HEK293T (cell line): ENCODE results near the gene CADPS2.

Experiments
- CTCF ChIA-PET: fragments of 350-600 bp; formaldehyde crosslinking; extraction: SDS; loops from one replicate; lab custom pipeline; 2021; ENCODE audit warnings: antibody characterized with exemption, inconsistent platforms; lab: Yijun Ruan, JAX
- POLR2A ChIA-PET: fragments of 350-600 bp; formaldehyde crosslinking; extraction: SDS; loops from one replicate; lab custom pipeline; 2020; ENCODE audit warnings: antibody characterized with exemption, inconsistent platforms; lab: Yijun Ruan, JAX
- DNase-seq: peaks from one replicate; pipeline ENCODE4 v3.0.0; 2012; ENCODE audit warnings: mixed read lengths; ENCODE audit errors: extremely low spot score
- ARNT ChIP-seq: fragments of 450-650 bp; IDR thresholded peaks from 2 replicates; pipeline ENCODE4 v1.6.1; 2017; ENCODE audit warnings: mild to moderate bottlenecking
- BHLHE40 ChIP-seq: fragments of 450-650 bp; IDR thresholded peaks from 2 replicates; pipeline ENCODE4 v1.6.1; 2016; ENCODE audit warnings: mild to moderate bottlenecking, moderate library complexity, borderline replicate concordance
- CTBP1 ChIP-seq: fragments of 450-650 bp; IDR thresholded peaks from 2 replicates; pipeline ENCODE4 v1.6.1; 2016; ENCODE audit warnings: borderline replicate concordance
- ELF4 ChIP-seq: fragments of 450-650 bp; IDR thresholded peaks from 2 replicates; pipeline ENCODE4 v1.6.1; 2017; ENCODE audit warnings: antibody characterized with exemption
- FOXA1 ChIP-seq: fragments of 450-650 bp; IDR thresholded peaks from 2 replicates; pipeline ENCODE4 v1.6.1; 2016; ENCODE audit warnings: mild to moderate bottlenecking
- FOXK2 ChIP-seq: fragments of 450-650 bp; IDR thresholded peaks from 2 replicates; pipeline ENCODE4 v1.6.1; 2016; ENCODE audit warnings: mild to moderate bottlenecking
- FOXM1 ChIP-seq: fragments of 450-650 bp; IDR thresholded peaks from 2 replicates; pipeline ENCODE4 v1.6.1; 2017; ENCODE audit warnings: mild to moderate bottlenecking, borderline replicate concordance
- HDGF ChIP-seq: fragments of 450-650 bp; IDR thresholded peaks from 2 replicates; pipeline ENCODE4 v1.6.1; 2017; ENCODE audit warnings: antibody characterized with exemption, borderline replicate concordance
- L3MBTL2 ChIP-seq: fragments of 450-650 bp; conservative IDR thresholded peaks from 2 replicates; pipeline ENCODE4 v1.6.1; 2016; ENCODE audit warnings: mild to moderate bottlenecking
- LEF1 ChIP-seq: fragments of 450-650 bp; IDR thresholded peaks from 2 replicates; pipeline ENCODE4 v1.6.1; 2017; ENCODE audit warnings: mild to moderate bottlenecking, borderline replicate concordance
- NFRKB ChIP-seq: fragments of 450-650 bp; IDR thresholded peaks from 2 replicates; pipeline ENCODE4 v1.6.1; 2016; ENCODE audit warnings: mild to moderate bottlenecking, moderate library complexity
- PKNOX1 ChIP-seq: fragments of 450-650 bp; IDR thresholded peaks from 2 replicates; pipeline ENCODE4 v1.6.1; 2016
- SP1 ChIP-seq: fragments of 450-650 bp; IDR thresholded peaks from 2 replicates; pipeline ENCODE4 v1.6.1; 2017
- SUZ12 ChIP-seq: fragments of 450-650 bp; IDR thresholded peaks from 2 replicates; pipeline ENCODE4 v1.6.1; 2016; ENCODE audit warnings: mild to moderate bottlenecking
- TARDBP ChIP-seq: fragments of 450-650 bp; IDR thresholded peaks from 2 replicates; pipeline ENCODE4 v1.6.1; 2016
- ZNF384 ChIP-seq: fragments of 450-650 bp; IDR thresholded peaks from 2 replicates; pipeline ENCODE4 v1.6.1; 2016

CADPS2 gene

GRCh38 chr7:122433765-122434164, 452.5 kb downstream of the CADPS2 start:
- ChIA-PET POLR2A (no interaction called here), CTCF (no interaction called here)
- TF ChIP-seq FOXK2, result no peak
- no peak for TF ChIP-seq SUZ12
- no peak for TF ChIP-seq ELF4
- no peak for TF ChIP-seq BHLHE40
- TF ChIP-seq HDGF, result no peak
- TF ChIP-seq ZNF384, result no peak
- TF ChIP-seq FOXM1, result no peak
- DNase-seq, result no peak

GRCh38 chr7:122430710-122431109, 455.6 kb downstream of the CADPS2 start:
- ChIA-PET POLR2A (no interaction called here), CTCF (no interaction called here)
- no peak for TF ChIP-seq PKNOX1
- no peak for TF ChIP-seq SUZ12
- TF ChIP-seq FOXM1, result no peak
- TF ChIP-seq ELF4, result no peak
- TF ChIP-seq ZNF384, result no peak
- no peak for TF ChIP-seq CTBP1
- TF ChIP-seq FOXA1, result no peak
- no peak for TF ChIP-seq FOXK2
- TF ChIP-seq SP1, result no peak
- no peak for TF ChIP-seq NFRKB
- DNase-seq, result no peak

GRCh38 chr7:122429926-122430325, 456.3 kb downstream of the CADPS2 start:
- CTCF ChIA-PET, result no interaction called here
- TF ChIP-seq LEF1 (no peak), FOXM1 (no peak), FOXK2 (no peak), HDGF (no peak), SP1 (no peak), SUZ12 (no peak)
- DNase-seq, result no peak
- POLR2A ChIA-PET, result no interaction called here

GRCh38 chr7:122425731-122426130, 460.5 kb downstream of the CADPS2 start:
- CTCF ChIA-PET, result no interaction called here
- no peak for DNase-seq
- TF ChIP-seq SUZ12 (no peak), FOXM1 (no peak), ELF4 (no peak), SP1 (no peak), TARDBP (no peak), NFRKB (no peak), HDGF (no peak), L3MBTL2 (no peak), BHLHE40 (no peak), ZNF384 (no peak), LEF1 (no peak), PKNOX1 (no peak)
- POLR2A ChIA-PET, result no interaction called here

GRCh38 chr7:122423591-122423990, 462.7 kb downstream of the CADPS2 start:
- POLR2A ChIA-PET, result no interaction called here
- TF ChIP-seq ARNT (no peak), SUZ12 (no peak), FOXM1 (no peak), FOXA1 (no peak), HDGF (no peak), SP1 (no peak)
- CTCF ChIA-PET, result no interaction called here
- no peak for DNase-seq

GRCh38 chr7:122416336-122416735, 469.9 kb downstream of the CADPS2 start:
- DNase-seq, result no peak
- CTCF ChIA-PET, result no interaction called here
- TF ChIP-seq ARNT (no peak), TARDBP (no peak), ZNF384 (no peak), ELF4 (no peak), FOXA1 (no peak), LEF1 (no peak), L3MBTL2 (no peak), CTBP1 (no peak), NFRKB (no peak), SP1 (no peak), FOXM1 (no peak), BHLHE40 (no peak), FOXK2 (no peak), SUZ12 (no peak), PKNOX1 (no peak)
- POLR2A ChIA-PET, result no interaction called here

- ChIA-PET CTCF (no interaction called here), POLR2A (no interaction called here)
- DNase-seq, result no peak
- no peak for TF ChIP-seq FOXM1
- no peak for TF ChIP-seq TARDBP
- no peak for TF ChIP-seq ELF4
These were observed 470.8 kb downstream of the CADPS2 start for GRCh38 chr7:122415510-122415909.
